Measurements from ENCODE around the gene C19orf67.

C19orf67 gene

GRCh38 chr19:14107581-14108461 is 22.2 kb upstream of the C19orf67 start:
- DNase-seq: no peak

DNA sequence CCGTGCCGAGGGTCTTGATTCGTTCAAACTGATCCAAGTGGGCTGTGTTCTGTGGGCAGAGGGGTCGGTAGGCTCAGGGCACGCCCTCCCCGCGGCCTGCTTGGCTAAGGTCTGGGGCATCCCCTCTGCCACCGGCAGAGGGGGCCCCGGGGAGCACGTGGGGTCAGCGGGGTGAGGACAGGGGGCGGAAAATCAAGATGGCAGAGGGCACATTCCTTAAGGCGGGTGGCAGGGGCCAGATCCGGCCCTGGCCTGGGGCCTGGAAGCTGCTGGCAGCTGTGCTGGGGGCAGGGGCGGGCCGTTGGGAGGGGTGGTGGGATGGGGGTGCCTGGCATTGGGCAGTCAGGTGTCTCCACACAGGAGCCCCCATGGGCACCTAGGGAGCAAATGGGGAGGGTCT is 21.3 kb upstream of the C19orf67 start:
- DNase-seq: no peak

GRCh38 chr19:14105680-14106079 is 20.1 kb upstream of the C19orf67 start:
- no peak for DNase-seq

GRCh38 chr19:14103310-14103709 is 17.7 kb upstream of the C19orf67 start:
- DNase-seq: no peak

DNA sequence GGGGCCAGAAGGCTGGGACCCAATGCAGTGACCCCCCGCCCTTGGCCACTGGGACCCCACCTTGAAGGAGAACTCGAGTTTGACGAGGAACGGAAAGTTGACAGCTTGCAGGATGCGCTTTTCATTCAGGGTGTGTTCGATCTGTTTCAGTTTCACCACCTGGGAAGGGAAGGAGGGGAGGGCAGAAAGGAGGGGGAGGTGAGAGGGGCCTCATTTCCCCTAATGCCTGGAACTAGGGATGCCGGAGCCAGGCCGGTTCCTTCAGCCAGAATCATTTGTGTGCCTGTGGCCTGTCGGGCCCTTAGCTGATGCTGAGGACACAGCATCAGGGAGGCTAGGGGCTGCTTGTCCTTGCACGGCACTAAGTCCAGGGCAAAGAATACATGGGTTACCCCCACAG is 17.2 kb upstream of the C19orf67 start:
- no peak for DNase-seq

GRCh38 chr19:14102102-14102696 is 16.6 kb upstream of the C19orf67 start:
- DNase-seq: no peak

DNA sequence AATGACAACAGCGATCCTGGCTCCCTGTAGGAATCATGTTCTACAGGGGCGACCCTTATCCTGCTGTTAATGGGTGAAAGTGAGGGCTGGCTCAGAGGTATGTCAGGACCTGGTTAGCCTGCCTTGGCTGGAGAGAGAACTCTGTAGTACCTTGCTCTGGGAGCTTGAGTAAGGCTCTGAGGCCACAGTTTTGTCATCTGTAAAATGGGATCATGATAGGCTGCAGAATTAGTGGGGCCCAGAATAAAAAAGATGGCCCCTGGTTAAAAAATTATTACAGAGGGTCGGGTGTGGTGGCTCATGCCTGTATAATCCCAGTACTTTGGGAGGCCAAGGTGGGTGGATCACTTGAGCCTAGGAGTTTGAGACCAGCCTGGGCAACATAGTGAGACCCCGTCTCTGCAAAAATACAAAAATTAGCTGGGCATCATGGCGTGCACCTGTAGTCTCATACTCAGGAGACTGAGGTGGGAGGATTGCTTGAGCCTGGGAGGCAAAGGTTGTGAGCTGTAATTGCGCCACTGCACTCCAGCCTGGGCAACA is 15.5 kb upstream of the C19orf67 start:
- DNase-seq: no peak

- DNase-seq: peak; percentile 36
Observed at GRCh38 chr19:14097532-14098151, 12.1 kb upstream of the C19orf67 start.

GRCh38 chr19:14096272-14096992 is 10.8 kb upstream of the C19orf67 start:
- DNase-seq: no peak

GRCh38 chr19:14094854-14095253 is 9.3 kb upstream of the C19orf67 start:
- peak; percentile 63 for DNase-seq

- DNase-seq: peak; percentile 43
Observed at GRCh38 chr19:14093117-14093823, 7.7 kb upstream of the C19orf67 start.

DNA sequence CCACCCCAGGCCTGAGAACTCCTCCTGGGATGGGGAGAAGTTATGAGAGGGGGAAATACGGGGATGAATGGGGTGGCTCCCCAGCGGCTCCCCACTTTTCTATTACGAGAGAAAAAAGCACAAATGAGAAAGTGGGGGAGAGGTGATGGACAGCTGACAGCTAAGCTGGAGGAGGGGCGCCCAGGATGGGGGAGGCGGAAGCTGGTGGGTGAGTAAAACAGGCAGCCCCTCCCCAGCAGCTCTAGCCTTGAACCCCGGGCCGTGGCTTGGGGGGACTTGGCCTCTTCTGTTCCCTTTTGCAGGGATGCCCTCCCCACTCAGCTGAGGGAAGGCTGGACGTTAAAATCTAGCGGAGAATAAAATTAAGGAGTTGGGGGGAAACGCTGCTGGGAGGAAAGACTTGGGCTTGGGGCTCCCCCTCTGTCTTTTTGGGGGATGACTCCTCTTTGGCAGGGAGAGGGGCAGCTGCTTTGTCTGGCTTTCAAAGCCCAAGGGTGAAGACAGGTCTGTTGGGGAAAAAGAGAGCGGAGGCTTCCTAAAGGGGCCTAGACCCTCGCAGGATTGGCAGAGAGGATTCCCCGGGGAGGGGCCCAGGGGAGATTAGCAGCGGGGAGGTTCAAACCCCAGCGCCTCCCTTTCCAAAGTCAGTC is 6.4 kb upstream of the C19orf67 start:
- DNase-seq: peak; percentile 70

DNA sequence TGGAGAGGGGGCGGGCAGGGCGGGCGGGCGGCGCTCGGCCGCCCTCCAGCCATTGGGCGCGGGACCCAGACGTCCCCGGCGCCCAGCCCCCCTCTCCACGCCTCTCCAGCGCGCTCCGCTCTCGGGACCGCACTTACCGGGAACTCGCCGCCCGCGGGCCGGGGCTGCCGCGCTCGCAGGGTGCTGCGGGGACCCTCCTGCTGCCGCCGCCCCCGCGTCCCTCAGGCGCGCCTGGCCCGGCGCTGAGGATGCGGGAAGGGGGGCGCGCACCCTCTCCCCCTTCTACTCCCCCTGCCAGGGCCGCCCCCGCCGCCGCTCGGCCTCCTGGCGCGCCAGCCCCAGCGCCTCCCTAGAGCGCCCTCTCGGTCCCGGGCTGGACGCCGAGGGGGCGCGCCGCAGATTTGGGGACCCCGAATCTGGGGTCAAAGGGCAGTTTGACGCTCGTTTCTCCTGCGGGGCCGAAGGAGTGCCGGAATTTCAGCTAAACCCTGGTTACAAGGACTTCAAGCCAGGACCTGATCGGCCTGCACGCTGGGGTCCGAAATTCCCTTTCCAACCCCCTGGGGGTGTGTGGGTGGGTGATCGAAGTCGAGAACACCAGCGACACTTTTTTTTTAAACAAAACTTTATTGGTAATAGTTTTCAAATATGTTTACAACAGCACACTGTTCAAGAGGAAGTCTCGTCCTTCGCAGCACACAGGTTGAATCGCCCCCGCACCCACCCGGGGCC is 5.7 kb upstream of the C19orf67 start:
- peak; percentile 93 for DNase-seq

DNA sequence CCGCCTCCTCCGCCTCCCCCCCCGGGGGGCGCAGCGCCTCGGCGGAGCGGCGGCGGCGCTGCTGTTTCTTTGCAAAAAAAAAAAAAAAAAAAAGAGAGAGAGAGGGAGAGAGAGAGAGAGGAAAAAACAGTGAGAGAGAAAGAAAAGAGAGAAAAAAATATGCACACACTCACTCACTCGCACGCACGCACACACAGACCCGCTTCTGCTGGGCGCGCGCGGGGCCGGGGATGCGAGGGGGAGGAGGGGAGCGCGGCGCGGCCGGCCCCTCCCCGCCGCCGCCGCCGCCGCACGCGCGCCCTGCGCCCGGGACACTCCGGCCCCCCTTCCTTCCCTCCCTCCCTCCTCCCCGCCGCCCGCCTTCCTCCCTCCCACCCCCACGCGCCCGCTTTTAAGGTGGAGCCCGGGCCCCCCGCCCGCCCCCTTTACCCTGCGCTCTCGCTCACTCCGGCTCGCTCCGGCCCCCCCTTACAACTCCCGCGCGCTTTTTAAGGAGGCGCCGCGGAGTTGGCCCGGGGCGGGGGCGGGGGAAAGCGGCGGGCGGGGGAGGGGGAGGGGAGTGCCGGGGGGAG is 5.0 kb upstream of the C19orf67 start, which contains the start of gene SAMD1:
TSS of gene SAMD1 (minus strand) at position 243 of the 572 bp plus-strand sequence.
- peak; percentile 97 for DNase-seq

DNA sequence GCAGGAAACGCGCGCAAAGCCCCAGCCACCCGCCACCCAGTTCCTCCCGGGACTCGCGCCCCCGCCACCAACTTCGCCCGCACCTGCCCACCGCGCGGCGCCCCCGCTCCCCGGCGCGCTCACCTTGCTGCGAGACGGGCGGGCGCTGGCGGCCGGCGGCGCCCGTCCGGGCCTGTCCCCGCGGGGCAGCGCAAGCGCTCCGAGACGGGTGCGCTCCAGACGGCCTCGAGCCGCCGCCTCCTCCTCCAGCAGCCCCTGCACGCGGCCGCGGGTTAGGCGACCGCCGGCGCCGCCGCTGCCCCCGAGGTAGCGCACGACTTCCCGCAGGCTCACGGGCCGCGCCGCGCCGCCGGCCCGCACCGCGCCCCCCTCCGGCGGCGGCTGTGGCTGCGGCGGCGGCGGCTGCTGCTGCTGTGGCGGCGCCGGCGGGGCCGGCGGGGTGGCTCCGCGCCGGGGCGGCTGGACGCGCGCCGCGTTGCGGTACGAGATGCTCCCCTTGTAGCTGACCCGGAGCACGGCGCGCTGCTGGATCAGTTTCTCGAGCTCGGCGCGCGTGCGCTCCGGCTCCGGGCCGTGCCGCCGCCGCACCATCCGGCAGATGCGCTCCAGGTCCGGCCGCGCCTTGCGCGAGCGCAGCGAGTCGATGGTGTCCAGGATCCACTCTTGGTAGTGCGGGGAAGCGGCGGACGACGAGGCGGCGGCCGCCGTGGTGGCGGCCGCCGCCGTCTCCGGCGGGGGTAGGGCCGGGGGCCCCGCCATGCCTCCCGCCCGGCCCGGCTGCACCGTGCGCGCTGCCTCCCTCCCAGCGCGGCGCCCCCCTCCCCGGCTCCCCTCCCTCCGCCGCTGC is 4.3 kb upstream of the C19orf67 start:
- DNase-seq: peak; percentile 77

- DNase-seq: peak; percentile 53
Observed at GRCh38 chr19:14089412-14089661, 3.8 kb upstream of the C19orf67 start.

GRCh38 chr19:14088634-14089411 is 3.2 kb upstream of the C19orf67 start:
- DNase-seq: no peak

- no peak for DNase-seq
Observed at GRCh38 chr19:14086098-14086497, 515 bp upstream of the C19orf67 start.

- DNase-seq: no peak
Observed at GRCh38 chr19:14082675-14082960, 3.0 kb downstream of the C19orf67 start.
